Measurements from ENCODE around the gene NXPH4.

- TF ChIP-seq POLR2A (IDR thresholded peaks at IDR 0.05) (no peak), CTCF (IDR thresholded peaks at IDR 0.05) (no peak)
Measured at GRCh38 chr12:57170408-57170807, 46.2 kb upstream of the NXPH4 start.

Data from adrenal gland (tissue), 5 donors.